ENCODE results near the gene SIAH3.

The SIAH3 gene

DNA sequence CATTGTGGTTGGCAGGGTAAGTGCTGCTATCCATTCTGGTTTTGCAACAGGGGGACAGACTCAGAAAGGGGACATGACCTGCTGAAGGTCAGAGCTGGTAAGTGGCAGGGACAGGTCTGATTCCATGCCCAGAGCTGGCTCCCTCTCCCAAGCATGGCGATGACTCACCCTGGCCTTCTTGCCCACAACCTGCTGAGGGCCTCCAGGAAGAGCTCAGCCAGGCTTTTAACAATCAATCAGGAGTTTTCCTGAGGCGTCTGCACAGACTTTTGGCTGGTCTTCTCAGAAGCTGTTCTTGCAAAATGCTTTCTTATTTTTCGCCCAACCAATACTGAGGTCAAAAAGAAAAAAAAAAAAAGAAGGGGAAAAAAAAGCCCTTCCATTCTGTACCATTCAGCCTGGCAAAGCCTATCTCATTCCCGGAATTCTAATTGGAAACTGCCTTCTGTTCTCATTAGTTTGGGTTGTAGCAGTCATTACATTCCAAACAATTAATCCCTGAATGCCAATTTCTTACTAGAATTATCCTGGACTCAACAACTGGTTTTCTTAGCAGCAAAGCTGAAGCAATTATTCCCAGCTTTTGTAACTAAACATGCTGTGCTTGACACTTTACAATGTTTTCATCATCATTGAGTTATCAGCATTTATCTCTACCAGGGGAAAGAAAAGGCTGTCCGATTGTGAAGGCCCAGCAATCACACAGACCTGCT lies 17.7 kb downstream of the SIAH3 start:
- no peak overlapping the region for H3K27ac ChIP-seq (ENCODE audit: extremely low read depth, low read depth, low read length)
- H3K36me3 ChIP-seq (ENCODE audit: control insufficient read depth in 2 of 2, insufficient read depth in 1 of 2, low read length in 2 of 2): no peaks in the 10 kb centered on the region
- H3K4me3 ChIP-seq (ENCODE audit: low read depth, low read length): no peak overlapping the region
- H3K9me3 ChIP-seq (ENCODE audit: control insufficient read depth, insufficient read depth, low read depth, low read length): no peaks in the 10 kb centered on the region
- H3K4me1 ChIP-seq (ENCODE audit: control insufficient read depth, insufficient read depth, low read length): no peaks in the 10 kb centered on the region
- POLR2A ChIA-PET: no interaction called here
- no peak for TF ChIP-seq ZNF501 (tag by site-specific recombination; IDR thresholded peaks at IDR 0.05)
- no peak for TF ChIP-seq ZNF394 (tag by site-specific recombination; IDR thresholded peaks at IDR 0.05; ENCODE audit: borderline replicate concordance)
- no peak for TF ChIP-seq ZNF175 (tag by site-specific recombination; IDR thresholded peaks at IDR 0.05)
- TF ChIP-seq ZSCAN16 (tag by site-specific recombination; IDR thresholded peaks at IDR 0.05): no peak
- no peak for TF ChIP-seq GLI4 (tag by site-specific recombination; IDR thresholded peaks at IDR 0.05)
- TF ChIP-seq ZBTB8A (tag by site-specific recombination; IDR thresholded peaks at IDR 0.05): no peak
- TF ChIP-seq ZBTB49 (tag by site-specific recombination; IDR thresholded peaks at IDR 0.05; ENCODE audit: low read depth): no peak
- no peak for TF ChIP-seq ZFP69B (tag by site-specific recombination; IDR thresholded peaks at IDR 0.05)
- peak; percentile 70 for TF ChIP-seq ZNF660 (tag by site-specific recombination; IDR thresholded peaks at IDR 0.05)
- no peak for TF ChIP-seq ZNF202 (tag by site-specific recombination; IDR thresholded peaks at IDR 0.05; ENCODE audit: borderline replicate concordance)
- TF ChIP-seq ZBTB44 (tag by site-specific recombination; IDR thresholded peaks at IDR 0.05): no peak
- no peak for TF ChIP-seq YY2 (tag by site-specific recombination; IDR thresholded peaks at IDR 0.05)
- no peak for TF ChIP-seq ZNF791 (tag by site-specific recombination; IDR thresholded peaks at IDR 0.05)
- no peak for TF ChIP-seq ZNF837 (tag by site-specific recombination; IDR thresholded peaks at IDR 0.05)
- TF ChIP-seq ZNF354C (tag by site-specific recombination; IDR thresholded peaks at IDR 0.05; ENCODE audit: borderline replicate concordance, low read depth): no peak
- TF ChIP-seq ZNF10 (tag by site-specific recombination; IDR thresholded peaks at IDR 0.05): peak; percentile 17; the same call in 1 of the 2 replicates
- TF ChIP-seq ZBTB17 (tag by site-specific recombination; IDR thresholded peaks at IDR 0.05): 0 out of 2 replicates have a peak, but pooled peaks have one; percentile 27
- TF ChIP-seq ZNF596 (tag by site-specific recombination; IDR thresholded peaks at IDR 0.05): no peak
- no peak for TF ChIP-seq ZNF341 (tag by site-specific recombination; IDR thresholded peaks at IDR 0.05; ENCODE audit: low read depth)
- no peak for TF ChIP-seq HOXD13 (CRISPR knock-in tag; IDR thresholded peaks at IDR 0.05; ENCODE audit: borderline replicate concordance)
- TF ChIP-seq ZIC2 (tag by site-specific recombination; IDR thresholded peaks at IDR 0.05): 0 out of 2 replicates have a peak, but pooled peaks have one; percentile 8
- CTCF ChIA-PET: no interaction called here

DNA sequence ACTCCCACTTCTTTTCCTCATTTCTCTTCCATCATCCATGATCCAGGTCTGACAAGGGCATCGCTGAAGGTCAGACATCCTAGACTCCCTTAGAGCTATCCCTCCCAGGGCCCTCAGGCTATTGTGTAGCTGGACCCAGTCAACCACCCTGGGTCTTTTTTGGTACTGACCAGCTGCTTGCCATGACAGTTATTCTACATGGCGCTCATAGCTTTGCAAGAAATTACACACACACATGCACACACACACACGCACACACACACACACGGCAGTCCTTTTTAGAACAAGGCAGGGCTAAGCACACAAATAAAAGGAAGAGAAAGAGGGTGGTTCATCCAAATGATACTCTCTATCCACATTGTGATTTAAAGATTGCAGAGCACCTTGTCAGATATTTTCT lies 18.3 kb downstream of the SIAH3 start:
- Histone ChIP-seq H3K4me3 (ENCODE audit: low read depth, low read length) (no peak overlapping the region), H3K9me3 (ENCODE audit: control insufficient read depth, insufficient read depth, low read depth, low read length) (no peaks in the 10 kb centered on the region), H3K36me3 (ENCODE audit: control insufficient read depth in 2 of 2, insufficient read depth in 1 of 2, low read length in 2 of 2) (no peaks in the 10 kb centered on the region), H3K4me1 (ENCODE audit: control insufficient read depth, insufficient read depth, low read length) (no peaks in the 10 kb centered on the region), H3K27ac (ENCODE audit: extremely low read depth, low read depth, low read length) (no peak overlapping the region)
- CTCF ChIA-PET: interaction anchor here (0.9 kb wide), 1 partner anchor 149 kb away, joined by 3 read pairs; no protein-coding TSS in a partner anchor
- POLR2A ChIA-PET: no interaction called here
- TF ChIP-seq PRDM2 (tag by site-specific recombination; IDR thresholded peaks at IDR 0.05; ENCODE audit: borderline replicate concordance): no peak
- no peak for TF ChIP-seq ZNF785 (tag by site-specific recombination; IDR thresholded peaks at IDR 0.05)
- no peak for TF ChIP-seq ZNF202 (tag by site-specific recombination; IDR thresholded peaks at IDR 0.05; ENCODE audit: borderline replicate concordance)
- no peak for TF ChIP-seq FEZF1 (tag by site-specific recombination; IDR thresholded peaks at IDR 0.05)
- TF ChIP-seq, protein P1, sequence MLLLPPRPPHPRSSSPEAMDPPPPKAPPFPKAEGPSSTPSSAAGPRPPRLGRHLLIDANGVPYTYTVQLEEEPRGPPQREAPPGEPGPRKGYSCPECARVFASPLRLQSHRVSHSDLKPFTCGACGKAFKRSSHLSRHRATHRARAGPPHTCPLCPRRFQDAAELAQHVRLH (tag by site-specific recombination; IDR thresholded peaks at IDR 0.05): no peak
